ENCODE measurements around the gene MNX1.

DNA sequence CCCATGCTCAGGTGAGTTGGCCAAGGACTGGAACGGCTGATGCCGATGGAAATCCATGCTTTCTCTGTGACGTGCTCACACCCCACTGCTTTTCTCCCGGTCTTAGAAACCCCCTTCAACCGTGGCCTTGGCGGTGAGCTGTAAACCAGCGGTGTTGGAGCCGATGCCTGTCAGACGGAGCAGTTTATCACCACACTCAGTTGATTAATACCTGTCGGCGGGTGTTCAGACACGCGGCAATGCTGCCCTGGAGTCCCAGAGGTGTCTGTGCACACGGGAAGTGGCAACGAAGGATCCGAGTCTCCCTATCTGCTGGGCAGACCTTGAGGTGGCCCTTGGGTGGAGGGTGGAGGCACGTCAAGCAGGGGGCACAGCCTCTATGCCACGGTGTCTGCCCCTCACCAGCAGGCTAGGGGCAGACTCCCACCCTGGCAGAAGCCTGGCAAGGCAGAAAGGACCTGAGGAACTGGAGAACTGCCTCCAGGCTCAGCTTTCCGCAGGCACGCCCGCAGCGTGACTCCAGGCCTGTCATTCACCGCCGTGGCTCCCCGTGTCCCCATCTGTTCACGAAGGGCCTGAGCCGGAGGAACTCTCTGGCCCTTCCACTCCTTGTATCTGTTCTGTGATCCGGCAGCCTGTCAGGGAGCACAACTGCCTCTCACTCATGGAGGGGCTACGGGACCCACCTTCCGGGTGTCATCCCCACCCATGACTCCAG, 34.6 kb upstream of the MNX1 start:
- TF ChIP-seq POLR2A (IDR thresholded peaks at IDR 0.05; ENCODE audit: low read depth, low read length) (no peak), TAF1 (IDR thresholded peaks at IDR 0.05; ENCODE audit: borderline replicate concordance, low read depth, low read length) (no peak)
